ENCODE data around the gene BPIFA1.

The BPIFA1 gene

DNA sequence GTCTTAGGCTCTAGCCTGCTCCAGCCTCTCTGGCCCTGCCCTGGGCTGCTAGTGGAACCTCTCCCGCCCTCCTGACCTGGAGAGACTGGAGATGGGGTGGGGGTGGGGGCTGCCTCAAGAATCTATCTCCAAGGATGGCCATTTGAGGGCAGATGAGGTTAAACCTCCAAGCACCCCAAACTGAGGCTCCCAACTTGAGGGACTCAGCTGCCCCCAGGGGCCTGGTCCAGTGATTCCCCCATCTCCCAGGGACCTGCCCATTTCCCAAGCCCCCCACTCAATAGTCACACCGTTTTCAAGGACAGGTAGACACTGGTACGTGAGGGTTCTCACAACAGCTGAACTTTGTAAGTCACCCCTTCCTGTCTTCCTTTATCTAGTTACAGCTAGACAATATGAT lies 40.1 kb downstream of the BPIFA1 start:
- no peaks in the 10 kb centered on the region for H3K36me3 ChIP-seq (ENCODE audit: control insufficient read depth, insufficient read depth, low read length)
- 79 to 81% methylated on average over 3 of the region's 3 CpGs for WGBS, 2 experiments
- peaks cover 9% of the 10 kb centered on the region for H3K4me1 ChIP-seq (ENCODE audit: control insufficient read depth, insufficient read depth, low read length)
- no peak overlapping the region for H3K4me3 ChIP-seq (ENCODE audit: insufficient read depth, low read depth, low read length)
- no peaks in the 10 kb centered on the region for H3K27me3 ChIP-seq (ENCODE audit: control insufficient read depth, insufficient read depth, low read length, poor library complexity, severe bottlenecking)
- no peaks in the 10 kb centered on the region for H3K9me3 ChIP-seq (ENCODE audit: control insufficient read depth, low read length)
- no peak overlapping the region for H3K27ac ChIP-seq (ENCODE audit: insufficient read depth, low read depth, low read length, poor library complexity, severe bottlenecking)

DNA sequence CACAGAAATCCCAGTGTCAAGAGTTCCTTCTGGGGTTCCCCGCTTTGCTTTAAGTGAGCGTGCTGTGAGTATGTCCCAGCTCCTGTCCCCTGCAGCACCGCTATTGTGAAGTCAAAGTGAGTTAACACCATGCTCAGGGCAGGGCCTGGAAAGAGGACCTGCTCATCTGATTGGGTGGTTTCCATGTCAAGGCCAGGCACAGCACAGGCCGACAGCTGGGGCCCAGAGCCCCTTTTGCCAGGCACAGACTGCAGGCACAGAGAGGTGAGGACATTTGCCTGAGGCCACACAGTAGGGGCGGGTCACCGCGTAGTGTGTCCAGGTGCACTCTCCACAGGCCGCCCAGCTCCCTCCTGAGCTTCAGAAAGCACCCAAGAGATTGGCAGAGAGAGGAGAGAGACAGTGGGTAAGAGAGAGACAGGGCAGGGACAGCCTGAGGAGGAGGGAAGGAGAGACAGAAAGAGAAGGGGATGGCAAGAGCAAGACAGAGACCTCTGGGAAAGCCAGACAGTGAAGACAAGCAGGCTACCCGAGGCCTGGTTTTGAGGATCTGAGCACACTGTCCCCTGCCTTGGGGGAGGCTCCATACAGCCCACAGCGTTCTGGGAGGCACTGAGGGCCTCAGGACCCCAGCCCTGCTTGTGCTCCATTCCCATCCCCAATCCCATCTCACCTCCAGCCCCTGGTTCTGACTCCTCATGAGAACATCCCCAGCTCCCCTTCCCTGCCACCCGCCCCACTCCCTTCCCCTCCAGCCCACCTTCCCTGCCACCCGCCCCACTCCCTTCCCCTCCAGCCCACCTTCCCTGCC lies 40.7 kb downstream of the BPIFA1 start:
- 74 to 76% methylated on average over 10 of the region's 12 CpGs for WGBS, 2 experiments
- no peaks in the 10 kb centered on the region for H3K9me3 ChIP-seq (ENCODE audit: control insufficient read depth, low read length)
- no peaks in the 10 kb centered on the region for H3K36me3 ChIP-seq (ENCODE audit: control insufficient read depth, insufficient read depth, low read length)
- H3K27me3 ChIP-seq (ENCODE audit: control insufficient read depth, insufficient read depth, low read length, poor library complexity, severe bottlenecking) = no peaks in the 10 kb centered on the region
- H3K4me1 ChIP-seq (ENCODE audit: control insufficient read depth, insufficient read depth, low read length) = peaks cover 9% of the 10 kb centered on the region
- no peak overlapping the region for H3K27ac ChIP-seq (ENCODE audit: insufficient read depth, low read depth, low read length, poor library complexity, severe bottlenecking)
- H3K4me3 ChIP-seq (ENCODE audit: insufficient read depth, low read depth, low read length) = no peak overlapping the region

DNA sequence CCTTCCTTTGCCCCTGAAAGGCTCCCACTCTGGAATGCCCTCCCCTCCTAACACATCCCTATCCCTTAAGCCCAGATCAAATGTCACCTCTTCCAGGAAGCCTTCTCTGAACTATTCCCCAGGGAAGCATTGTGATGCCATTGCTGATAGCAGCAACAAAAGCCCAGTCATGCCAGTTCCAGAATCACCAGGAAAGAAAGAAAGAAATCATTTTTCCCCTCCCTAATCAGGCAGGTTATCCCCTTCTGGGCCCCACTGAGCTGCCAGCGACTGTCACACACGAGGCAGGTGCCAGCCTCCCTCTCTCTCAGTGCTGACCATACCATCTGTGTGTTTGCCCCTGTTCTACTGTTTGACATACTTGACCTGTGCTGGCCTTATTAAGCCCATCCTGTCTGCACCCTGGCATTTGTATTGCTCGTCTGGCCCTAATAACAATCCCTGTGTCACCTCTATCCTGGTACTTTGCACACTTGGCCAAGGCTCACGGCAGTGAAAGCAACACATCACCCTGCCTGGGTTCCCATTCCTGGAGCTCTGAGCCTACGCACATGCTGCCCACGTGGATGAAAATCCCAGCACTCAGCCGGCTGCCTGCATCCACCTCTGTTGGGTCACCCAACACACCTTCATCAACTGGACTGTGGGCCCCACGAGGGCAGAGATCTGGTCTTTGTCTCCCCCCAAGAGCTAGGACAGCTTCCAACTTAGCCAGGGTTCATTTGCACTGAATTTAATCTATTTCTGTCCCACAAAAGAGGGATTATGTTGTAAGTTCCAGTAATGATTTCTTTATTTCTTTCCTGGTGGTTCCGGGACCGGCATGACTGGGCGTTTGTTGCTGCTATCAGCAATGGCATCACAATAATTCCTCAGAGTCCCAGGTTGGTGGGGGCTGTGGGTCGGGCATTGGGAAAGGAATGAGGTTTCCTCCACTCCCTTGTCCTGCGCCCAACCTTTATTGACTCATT lies 42.0 kb downstream of the BPIFA1 start:
- H3K4me3 ChIP-seq (ENCODE audit: insufficient read depth, low read depth, low read length) = no peak overlapping the region
- H3K4me1 ChIP-seq (ENCODE audit: control insufficient read depth, insufficient read depth, low read length) = peaks cover 9% of the 10 kb centered on the region
- WGBS, 2 experiments = 70 to 73% methylated on average over 12 to 13 of the region's 13 CpGs
- no peaks in the 10 kb centered on the region for H3K27me3 ChIP-seq (ENCODE audit: control insufficient read depth, insufficient read depth, low read length, poor library complexity, severe bottlenecking)
- H3K36me3 ChIP-seq (ENCODE audit: control insufficient read depth, insufficient read depth, low read length) = no peaks in the 10 kb centered on the region
- H3K27ac ChIP-seq (ENCODE audit: insufficient read depth, low read depth, low read length, poor library complexity, severe bottlenecking) = no peak overlapping the region
- no peaks in the 10 kb centered on the region for H3K9me3 ChIP-seq (ENCODE audit: control insufficient read depth, low read length)

DNA sequence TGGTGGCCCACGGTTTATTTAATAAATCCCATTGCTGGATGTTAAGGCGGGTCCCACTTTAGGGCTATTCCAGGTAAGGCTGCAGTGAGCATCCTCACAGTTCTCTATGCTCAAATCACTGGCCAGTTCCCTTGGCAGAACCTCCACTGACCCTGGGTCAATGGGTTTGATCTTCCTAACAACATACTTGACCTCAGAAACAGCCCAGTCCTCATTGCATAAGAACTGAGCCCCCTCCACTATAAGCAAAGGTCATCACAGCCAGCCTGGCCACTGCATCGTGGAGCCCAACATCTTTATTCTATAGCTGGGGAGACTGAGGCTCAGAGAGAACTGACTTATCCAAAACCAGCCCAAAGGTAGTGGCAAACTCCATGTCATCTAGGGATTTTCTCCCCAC lies 42.9 kb downstream of the BPIFA1 start:
- H3K36me3 ChIP-seq (ENCODE audit: control insufficient read depth, insufficient read depth, low read length) = no peaks in the 10 kb centered on the region
- 95 to 97% methylated on average over 3 of the region's 3 CpGs for WGBS, 2 experiments
- H3K27me3 ChIP-seq (ENCODE audit: control insufficient read depth, insufficient read depth, low read length, poor library complexity, severe bottlenecking) = no peaks in the 10 kb centered on the region
- peaks cover 9% of the 10 kb centered on the region for H3K4me1 ChIP-seq (ENCODE audit: control insufficient read depth, insufficient read depth, low read length)
- H3K4me3 ChIP-seq (ENCODE audit: insufficient read depth, low read depth, low read length) = no peak overlapping the region
- H3K27ac ChIP-seq (ENCODE audit: insufficient read depth, low read depth, low read length, poor library complexity, severe bottlenecking) = no peak overlapping the region
- no peaks in the 10 kb centered on the region for H3K9me3 ChIP-seq (ENCODE audit: control insufficient read depth, low read length)

DNA sequence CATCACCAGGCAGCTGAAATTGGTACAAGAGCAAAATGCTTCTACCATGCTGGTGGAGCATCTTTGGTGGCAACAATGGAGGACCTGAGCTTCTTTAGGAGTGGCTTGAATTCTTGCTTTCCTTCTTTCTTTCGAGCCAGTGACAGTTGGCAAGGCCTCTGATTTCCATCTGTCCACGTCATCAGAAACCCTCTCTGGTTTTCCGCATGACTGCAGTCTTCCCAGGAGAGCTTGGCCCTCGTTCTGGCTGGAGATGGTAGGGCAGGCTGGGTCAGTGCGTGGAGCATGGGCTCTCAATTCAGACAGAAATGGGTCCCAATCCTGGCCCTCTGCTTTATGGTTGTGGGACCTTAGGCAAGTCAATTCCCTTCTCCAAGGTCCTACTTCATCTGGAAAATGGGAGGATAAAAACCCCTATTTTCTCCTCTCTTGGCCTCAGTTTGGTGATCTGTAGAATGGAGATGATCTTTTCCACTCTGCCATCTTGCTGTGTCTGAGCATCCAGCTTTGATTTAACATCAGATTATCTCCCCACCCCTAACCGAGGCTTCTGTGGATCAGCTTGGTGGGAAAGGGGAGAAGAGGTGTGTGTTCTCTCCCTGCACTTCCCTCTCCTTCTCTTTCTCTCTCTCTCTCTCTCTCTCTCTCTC lies 43.6 kb downstream of the BPIFA1 start:
- Histone ChIP-seq H3K27me3 (ENCODE audit: control insufficient read depth, insufficient read depth, low read length, poor library complexity, severe bottlenecking) (no peaks in the 10 kb centered on the region), H3K36me3 (ENCODE audit: control insufficient read depth, insufficient read depth, low read length) (no peaks in the 10 kb centered on the region), H3K4me3 (ENCODE audit: insufficient read depth, low read depth, low read length) (no peak overlapping the region), H3K4me1 (ENCODE audit: control insufficient read depth, insufficient read depth, low read length) (peaks cover 9% of the 10 kb centered on the region), H3K27ac (ENCODE audit: insufficient read depth, low read depth, low read length, poor library complexity, severe bottlenecking) (no peak overlapping the region), H3K9me3 (ENCODE audit: control insufficient read depth, low read length) (no peaks in the 10 kb centered on the region)
- WGBS, 2 experiments = 89 to 92% methylated on average over 5 of the region's 6 CpGs

DNA sequence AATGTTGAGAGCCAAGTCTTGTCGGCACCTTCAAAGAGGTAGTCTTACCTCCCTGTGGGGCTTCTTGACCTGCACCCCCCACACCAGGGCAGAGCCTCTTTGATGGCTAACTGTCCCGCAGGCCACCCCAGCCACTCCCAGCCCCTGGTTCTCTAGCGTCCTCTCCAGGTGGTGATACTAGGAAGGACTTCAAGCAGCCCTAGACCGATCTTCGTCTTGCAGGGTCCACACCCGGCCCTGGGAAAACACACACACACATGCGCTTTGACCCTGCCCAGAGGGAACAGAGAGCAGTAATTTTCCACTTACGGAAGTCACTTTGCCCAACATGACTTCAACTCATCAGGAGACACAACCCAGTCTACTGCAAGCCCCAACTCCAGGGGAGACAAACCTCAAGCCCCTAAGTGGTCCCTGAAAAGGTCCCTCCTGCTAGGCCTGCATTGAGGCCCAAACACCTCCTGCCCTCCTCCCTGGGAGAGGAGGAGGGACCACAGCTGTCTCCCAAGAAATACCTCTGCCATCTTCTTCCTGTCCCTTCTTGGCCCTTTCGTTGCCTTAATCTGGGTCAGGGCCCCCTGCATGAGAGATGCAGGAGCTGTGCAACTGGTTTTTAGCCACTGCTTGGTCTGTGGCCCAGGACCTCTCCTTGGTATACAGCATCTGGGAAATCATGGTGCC lies 44.3 kb downstream of the BPIFA1 start:
- no peaks in the 10 kb centered on the region for H3K36me3 ChIP-seq (ENCODE audit: control insufficient read depth, insufficient read depth, low read length)
- no peaks in the 10 kb centered on the region for H3K27me3 ChIP-seq (ENCODE audit: control insufficient read depth, insufficient read depth, low read length, poor library complexity, severe bottlenecking)
- H3K27ac ChIP-seq (ENCODE audit: insufficient read depth, low read depth, low read length, poor library complexity, severe bottlenecking) = no peak overlapping the region
- no peaks in the 10 kb centered on the region for H3K9me3 ChIP-seq (ENCODE audit: control insufficient read depth, low read length)
- 92 to 93% methylated on average over 9 of the region's 9 CpGs for WGBS, 2 experiments
- H3K4me3 ChIP-seq (ENCODE audit: insufficient read depth, low read depth, low read length) = no peak overlapping the region
- peaks cover 9% of the 10 kb centered on the region for H3K4me1 ChIP-seq (ENCODE audit: control insufficient read depth, insufficient read depth, low read length)

DNA sequence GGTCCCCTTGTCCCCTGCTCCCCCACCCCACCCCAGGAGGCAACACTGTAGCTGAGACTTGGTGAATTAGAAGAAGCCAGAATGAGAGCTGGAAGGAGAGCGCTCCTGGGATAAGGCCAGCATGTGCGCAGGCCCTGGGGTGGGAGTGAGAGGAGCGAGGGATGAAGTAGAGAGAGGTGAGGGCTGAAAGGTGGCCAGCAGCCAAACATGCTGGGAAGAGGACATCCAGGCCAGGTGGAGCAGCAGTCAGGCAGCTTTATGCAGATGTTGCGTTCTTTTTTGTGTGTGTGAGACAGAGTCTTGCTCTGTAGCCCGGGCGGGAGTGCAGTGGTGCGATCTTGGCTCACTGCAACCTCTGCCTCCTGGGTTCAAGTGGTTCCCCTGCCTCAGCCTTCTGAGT lies 45.0 kb downstream of the BPIFA1 start:
- no peaks in the 10 kb centered on the region for H3K36me3 ChIP-seq (ENCODE audit: control insufficient read depth, insufficient read depth, low read length)
- WGBS, 2 experiments = 96 to 97% methylated on average over 7 of the region's 7 CpGs
- H3K27ac ChIP-seq (ENCODE audit: insufficient read depth, low read depth, low read length, poor library complexity, severe bottlenecking) = no peak overlapping the region
- no peaks in the 10 kb centered on the region for H3K9me3 ChIP-seq (ENCODE audit: control insufficient read depth, low read length)
- no peak overlapping the region for H3K4me3 ChIP-seq (ENCODE audit: insufficient read depth, low read depth, low read length)
- peaks cover 7% of the 10 kb centered on the region for H3K4me1 ChIP-seq (ENCODE audit: control insufficient read depth, insufficient read depth, low read length)
- H3K27me3 ChIP-seq (ENCODE audit: control insufficient read depth, insufficient read depth, low read length, poor library complexity, severe bottlenecking) = no peaks in the 10 kb centered on the region

DNA sequence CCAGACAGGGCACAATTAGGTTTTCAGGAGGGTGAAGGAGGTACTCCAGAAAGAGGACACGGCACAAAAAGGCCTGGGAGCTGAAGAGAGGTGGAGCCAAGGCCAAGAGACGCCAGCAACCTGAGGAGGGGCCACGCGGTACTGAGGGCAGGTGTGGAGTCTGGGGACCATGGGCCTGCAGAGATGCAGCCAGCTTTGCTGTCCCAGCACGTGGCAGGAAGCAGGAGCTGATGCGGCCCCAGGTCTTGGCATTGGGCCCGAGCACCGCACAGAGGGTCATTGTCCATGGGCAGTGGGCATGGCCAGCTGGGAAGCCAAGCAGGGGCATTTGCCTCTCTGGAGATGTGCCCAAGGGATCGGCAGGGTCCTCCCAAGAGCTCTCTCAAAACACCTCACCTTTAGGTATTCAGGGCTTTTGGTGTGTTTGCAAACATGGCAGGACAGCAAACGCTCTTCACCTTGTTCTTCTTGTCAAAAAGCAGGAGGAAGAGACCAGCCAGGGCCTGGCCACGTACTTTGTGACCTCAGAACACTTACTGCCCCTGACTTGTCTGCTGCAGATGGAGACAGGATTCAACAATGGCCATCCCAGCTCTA lies 45.9 kb downstream of the BPIFA1 start:
- peaks cover 5% of the 10 kb centered on the region for H3K4me1 ChIP-seq (ENCODE audit: control insufficient read depth, insufficient read depth, low read length)
- no peaks in the 10 kb centered on the region for H3K9me3 ChIP-seq (ENCODE audit: control insufficient read depth, low read length)
- no peaks in the 10 kb centered on the region for H3K27me3 ChIP-seq (ENCODE audit: control insufficient read depth, insufficient read depth, low read length, poor library complexity, severe bottlenecking)
- H3K27ac ChIP-seq (ENCODE audit: insufficient read depth, low read depth, low read length, poor library complexity, severe bottlenecking) = no peak overlapping the region
- no peaks in the 10 kb centered on the region for H3K36me3 ChIP-seq (ENCODE audit: control insufficient read depth, insufficient read depth, low read length)
- H3K4me3 ChIP-seq (ENCODE audit: insufficient read depth, low read depth, low read length) = no peak overlapping the region
- WGBS, 2 experiments = 91% methylated on average over 11 of the region's 11 CpGs

DNA sequence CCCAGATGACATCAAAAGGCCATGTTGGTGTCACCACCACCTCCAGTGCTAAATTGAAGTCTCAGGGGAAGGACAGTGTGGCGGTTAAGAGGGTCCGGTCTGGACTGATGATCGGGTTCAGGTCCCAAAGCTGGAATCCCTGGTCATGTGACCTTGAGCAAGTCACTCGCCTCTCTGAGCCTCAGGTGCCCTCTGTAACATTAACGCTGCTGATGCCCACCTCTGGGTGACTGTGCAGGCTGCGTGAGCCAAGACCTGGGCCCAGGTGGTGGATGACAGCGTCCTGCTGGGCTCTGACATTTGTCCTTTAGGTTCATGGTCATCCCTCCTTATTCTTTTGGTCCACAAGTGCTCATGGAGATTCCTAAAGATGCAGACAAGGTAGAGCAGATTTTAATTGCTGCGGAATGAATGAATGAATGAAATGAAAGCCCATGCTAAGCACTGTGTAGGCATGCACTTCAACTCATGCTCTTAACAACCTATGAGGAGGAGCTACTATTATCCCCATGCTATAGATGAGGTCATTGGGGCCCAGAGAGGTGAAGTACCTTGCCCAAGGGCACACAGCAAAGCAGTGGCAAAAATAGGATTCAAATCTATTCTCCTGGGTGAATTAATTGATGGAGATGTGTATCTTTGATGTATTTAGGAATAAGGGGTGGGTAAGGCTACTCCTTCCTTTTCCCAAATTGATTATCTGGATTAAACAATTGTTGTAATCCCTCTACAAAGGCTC lies 46.6 kb downstream of the BPIFA1 start:
- Histone ChIP-seq H3K27ac (ENCODE audit: insufficient read depth, low read depth, low read length, poor library complexity, severe bottlenecking) (no peak overlapping the region), H3K4me1 (ENCODE audit: control insufficient read depth, insufficient read depth, low read length) (peaks cover 5% of the 10 kb centered on the region), H3K4me3 (ENCODE audit: insufficient read depth, low read depth, low read length) (no peak overlapping the region), H3K27me3 (ENCODE audit: control insufficient read depth, insufficient read depth, low read length, poor library complexity, severe bottlenecking) (no peaks in the 10 kb centered on the region), H3K9me3 (ENCODE audit: control insufficient read depth, low read length) (no peaks in the 10 kb centered on the region), H3K36me3 (ENCODE audit: control insufficient read depth, insufficient read depth, low read length) (no peaks in the 10 kb centered on the region)
- 89 to 94% methylated on average over 7 to 8 of the region's 8 CpGs for WGBS, 2 experiments

All from ectodermal cell (in vitro differentiated cells).